Heart left ventricle (tissue), 16 donors: Measurements from ENCODE around the gene DCHS1. TPM values are rescaled to one million over a fixed set of nuclear protein-coding genes. Genes with fewer than 3 reads are reported as not detected.

Source experiments
- ATAC-seq, 4 donors: fragments of 200-7000 bp; cut with Tn5 transposase; one replicate each; pipeline ENCODE4 v1.9.1; 2020 to 2022; ENCODE audit warnings: moderate library complexity in 4 of 4, mild to moderate bottlenecking in 3 of 4, moderate number of reproducible peaks in 1 of 4
- DNase-seq, 5 donors: peaks; one replicate each; pipeline ENCODE4 v3.0.0-alpha.2; 2020
- H3K27ac ChIP-seq, 12 donors: fragments of 200-600 bp; sonication (generic) in 4 of 12; one replicate each; pipeline versions ENCODE4 v1.5.0 to v1.8.0; 2016 to 2022; ENCODE audit warnings: mild to moderate bottlenecking in 2 of 12
- H3K27me3 ChIP-seq, 9 donors: fragments of 200-600 bp; sonication (generic) in 2 of 9; one replicate each; pipeline versions ENCODE4 v1.5.1 to v1.8.0; 2016 to 2022; ENCODE audit warnings: mild to moderate bottlenecking in 3 of 9
- H3K36me3 ChIP-seq, 9 donors: fragments of 200-600 bp; sonication (generic) in 2 of 9; one replicate each; pipeline versions ENCODE4 v1.5.0 to v1.8.0; 2018 to 2022; ENCODE audit warnings: mild to moderate bottlenecking in 2 of 9
- H3K4me1 ChIP-seq, 12 donors: fragments of 200-600 bp; sonication (generic) in 4 of 12; one replicate each; pipeline versions ENCODE4 v1.5.0 to v1.8.0; 2016 to 2022; ENCODE audit warnings: mild to moderate bottlenecking in 3 of 12
- H3K4me3 ChIP-seq, 12 donors: fragments of 200-600 bp; sonication (generic) in 4 of 12; one replicate each; pipeline versions ENCODE4 v1.5.0 to v1.8.0; 2017 to 2022; ENCODE audit warnings: mild to moderate bottlenecking in 9 of 12, moderate library complexity in 4 of 12
- H3K9me3 ChIP-seq, 12 donors: fragments of 200-600 bp; sonication (generic) in 4 of 12; one replicate each; pipeline versions ENCODE4 v1.5.0 to v1.8.0; 2016 to 2022; ENCODE audit warnings: mild to moderate bottlenecking in 1 of 12
- CTCF ChIP-seq, 12 donors: fragments of 200-600 bp; sonication (generic) in 4 of 12; IDR thresholded peaks; one replicate each; pipeline versions ENCODE4 v1.5.0 to v1.8.0; 2018 to 2022; ENCODE audit warnings: antibody characterized with exemption in 12 of 12, mild to moderate bottlenecking in 5 of 12
- POLR2A ChIP-seq, 2 donors: fragments of 450-650 bp; IDR thresholded peaks; one replicate each; pipeline ENCODE4 v1.6.1; 2017; ENCODE audit warnings: antibody characterized with exemption in 2 of 2, mild to moderate bottlenecking in 2 of 2, moderate library complexity in 2 of 2
- WGBS, 4 donors: extraction: QIAGEN DNeasy Blood & Tissue Kit in 2 of 4; methylation state at CpG; one replicate each; pipeline versions ENCODE4 v1.1.5 to v1.1.7; 2013 to 2018; 5-methylcytosine and 5-hydroxymethylcytosine counted together
- intact Hi-C, 10 donors: fragments of 100-400 bp; cut with DNase I; formaldehyde crosslinking; loops; one replicate each; pipeline versions ENCODE4 v1.11.1 to v1.14.2; 2022
- polyA plus RNA-seq, 2 donors: library from polyadenylated mRNA; stranded (reverse); fragments of 200-250 nt; gene quantifications; one replicate each; pipeline ENCODE4 v1.2.3, GENCODE V29; 2013
- total RNA-seq, 9 donors: library from RNA; depleted of rRNA in 2 of 9; stranded (reverse); fragments of >200 nt in 2 of 9; fragmentation: NEBNext Ultra II Directional in 3 of 9; extraction: Animal tissue kit (Norgen Biotek cat#: 25700) in 3 of 9; gene quantifications; one replicate each; pipeline versions ENCODE4 v1.1.0 to v1.2.4, GENCODE V29; 2016 to 2023
- donor health status: ischemic (EF 13 %, LVEDD 7.1; RV severe dilation, severe dysfunction).
- donor health status: healthy with polysubstance abuse.
- donor health status: DM: no; HTN: yes; CAD: no.
- donor health status: DM: no; HTN: no; CAD: no.
- donor health status: ischemic (EF 25% LVEDD 6.9; RV normal size, moderate dysfunction).
- donor health status: ischemic (EF 25% LVEDD 5.7; RV mildly dilated, moderate dysfunction).
- donor health status: healthy.
- donor health status: DM: yes; HTN: yes; CAD: no.
- donor health status: ischemic (EF 35%, LVEDD 5.7; RV mildly dilated, moderate dysfunction).
- donor health status: nonischemic (EF 11% LVEDD 7.7; RV severe dilation, severe dysfunction).
- donor health status: DM: yes; HTN: yes; CAD: no.
- donor health status: PGD.
- donor health status: ischemic (EF 29% LVEDD 5.4; RV normal size, mild dysfunction).
- donor health status: nonischemic (EF 23%, LVEDD 6.1; RV moderate dilation, normal function).

The DCHS1 gene
- total and polyA plus RNA-seq, 11 donors, result 3.6 to 19.6 (median 10.5) TPM

DNA sequence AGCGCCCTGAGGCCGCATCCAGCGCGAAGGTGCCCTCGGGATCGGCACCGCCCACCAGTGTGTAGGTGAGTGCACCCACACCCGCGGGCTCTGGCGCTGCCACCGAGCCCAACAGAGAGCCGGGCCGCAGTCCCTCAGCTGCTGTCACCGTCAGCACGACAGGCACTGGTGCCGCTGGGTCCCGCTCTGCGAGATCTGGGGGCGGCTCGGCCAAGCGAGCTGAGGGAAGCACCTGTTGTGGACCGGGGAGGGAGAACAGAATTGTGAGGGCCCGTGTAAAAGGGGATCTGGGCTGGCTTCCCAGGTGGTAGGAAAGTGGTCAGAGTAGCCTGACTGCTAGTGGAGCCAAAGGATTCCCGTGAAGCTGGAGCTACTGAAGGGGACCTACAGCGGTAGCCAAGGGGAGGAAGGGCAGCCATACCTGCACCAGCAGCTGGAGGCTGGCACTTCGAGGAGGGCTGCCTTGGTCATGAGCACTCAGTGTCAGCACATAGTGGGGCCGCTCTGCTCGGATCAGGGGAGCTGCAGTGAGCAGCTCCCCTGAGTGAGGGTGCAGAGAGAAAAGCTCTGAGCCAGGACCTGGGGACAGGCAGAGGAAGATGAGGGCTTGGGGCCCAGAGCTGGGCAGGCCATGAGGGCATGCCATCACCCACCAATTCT, 24.8 kb downstream of the DCHS1 start:
- peaks cover 0 to 40% (median 21%) of the 10 kb centered on the region in 12 donors for H3K4me1 ChIP-seq
- H3K27ac ChIP-seq, result no peak overlapping the region
- WGBS, 4 donors, result 86 to 92% (median 88%) methylated on average over 26 to 28 of the region's 28 CpGs
- intact Hi-C loops, result no loop called here
- H3K4me3 ChIP-seq, result no peak overlapping the region
- H3K27me3 ChIP-seq, result no peaks in the 10 kb centered on the region
- no peak for DNase-seq
- H3K36me3 ChIP-seq, result peaks cover 0 to 82% (median 60%) of the 10 kb centered on the region in 9 donors
- no peaks in the 10 kb centered on the region for H3K9me3 ChIP-seq
- ATAC-seq, result no peak
- TF ChIP-seq POLR2A (IDR thresholded peaks at IDR 0.05) (no peak), CTCF (IDR thresholded peaks at IDR 0.05) (no peak)

DNA sequence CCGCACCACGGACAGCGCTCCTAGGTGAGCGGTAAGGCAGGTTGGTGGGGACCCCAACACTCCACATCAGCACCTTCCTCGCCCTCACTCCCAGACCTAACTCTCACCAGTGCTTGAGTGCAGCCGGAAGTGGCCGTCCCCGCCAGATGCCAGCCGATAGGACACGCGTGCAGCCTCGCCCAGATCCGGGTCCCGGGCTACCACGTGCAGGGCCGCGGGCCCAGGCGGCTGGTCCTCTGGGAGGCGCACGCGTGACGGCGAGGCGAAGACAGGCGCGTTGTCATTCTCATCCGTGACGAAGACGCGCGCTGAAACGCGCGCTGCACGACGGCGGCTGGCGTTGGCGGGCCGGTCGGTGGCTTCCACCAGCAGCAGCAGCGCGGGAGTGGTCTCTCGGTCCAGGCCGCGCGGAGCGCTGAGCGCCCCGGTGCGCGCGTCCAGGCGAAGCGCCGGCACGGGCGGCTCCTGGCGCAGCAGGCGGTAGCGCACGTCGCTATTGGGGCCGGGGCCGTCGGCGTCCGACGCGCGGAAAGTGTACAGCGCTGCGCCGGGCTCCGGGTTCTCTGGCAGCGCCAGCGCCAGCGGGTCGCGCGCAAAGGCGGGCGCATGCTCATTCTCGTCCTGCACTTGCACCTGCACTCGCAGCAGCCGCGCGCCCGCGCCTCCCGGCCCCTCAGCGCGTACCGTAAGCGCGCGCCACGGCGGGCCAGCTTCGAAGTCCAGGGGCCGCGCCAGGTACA, 25.5 kb downstream of the DCHS1 start:
- Histone ChIP-seq H3K4me1 (peaks cover 0 to 33% (median 14%) of the 10 kb centered on the region in 12 donors), H3K9me3 (no peaks in the 10 kb centered on the region), H3K27ac (no peak overlapping the region), H3K27me3 (no peaks in the 10 kb centered on the region), H3K4me3 (no peak overlapping the region), H3K36me3 (peaks cover 0 to 89% (median 67%) of the 10 kb centered on the region in 9 donors)
- ATAC-seq, result no peak
- WGBS, 4 donors, result 81 to 89% (median 81%) methylated on average over 63 to 102 of the region's 102 CpGs
- intact Hi-C loops, result no loop called here
- no peak for TF ChIP-seq CTCF (IDR thresholded peaks at IDR 0.05)
- no peak for TF ChIP-seq POLR2A (IDR thresholded peaks at IDR 0.05)
- no peak for DNase-seq

- no peak for TF ChIP-seq POLR2A (IDR thresholded peaks at IDR 0.05)
- no peak for TF ChIP-seq CTCF (IDR thresholded peaks at IDR 0.05)
- intact Hi-C loops, result no loop called here
- DNase-seq (no peak), ATAC-seq (no peak)
- H3K4me1 ChIP-seq, result peaks cover 0 to 27% (median 10%) of the 10 kb centered on the region in 12 donors
- no peak overlapping the region for H3K27ac ChIP-seq
- H3K9me3 ChIP-seq, result no peaks in the 10 kb centered on the region
- H3K27me3 ChIP-seq, result no peaks in the 10 kb centered on the region
- WGBS, 4 donors, result 93 to 96% (median 95%) methylated on average over 22 to 24 of the region's 24 CpGs
- H3K4me3 ChIP-seq, result no peak overlapping the region
- peaks cover 0 to 94% (median 71%) of the 10 kb centered on the region in 9 donors for H3K36me3 ChIP-seq
Observed at GRCh38 chr11:6629573-6629891, 26.1 kb downstream of the DCHS1 start.

DNA sequence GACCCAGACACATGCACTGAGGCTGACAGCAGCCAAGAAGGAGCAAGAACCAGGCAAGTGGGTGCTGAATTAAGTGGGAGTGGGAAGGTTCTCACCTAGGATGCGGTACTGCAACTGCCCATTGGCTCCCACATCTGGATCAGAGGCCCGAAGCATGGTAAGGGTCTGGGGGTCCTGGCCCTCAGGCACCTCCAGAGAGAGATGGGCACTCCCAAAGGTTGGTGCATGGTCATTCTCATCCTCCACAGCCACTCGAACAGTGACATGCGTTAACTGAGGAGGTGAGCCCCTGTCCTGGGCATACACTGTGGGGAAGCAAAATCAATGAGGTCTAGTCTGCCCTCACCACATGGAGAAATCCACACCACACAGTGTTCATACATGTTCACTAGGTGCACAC, 27.1 kb downstream of the DCHS1 start:
- Histone ChIP-seq H3K36me3 (peaks cover 0 to 96% (median 77%) of the 10 kb centered on the region in 9 donors), H3K27me3 (no peaks in the 10 kb centered on the region), H3K27ac (no peak overlapping the region), H3K4me1 (peaks cover 0 to 17% (median 4%) of the 10 kb centered on the region in 12 donors), H3K4me3 (no peak overlapping the region), H3K9me3 (no peaks in the 10 kb centered on the region)
- ATAC-seq (no peak), DNase-seq (no peak)
- TF ChIP-seq POLR2A (IDR thresholded peaks at IDR 0.05) (no peak), CTCF (IDR thresholded peaks at IDR 0.05) (no peak)
- intact Hi-C loops, result no loop called here
- 95 to 100% (median 98%) methylated on average over 4 of the region's 4 CpGs for WGBS, 4 donors
